ENCODE measurements around the gene BTBD16. TPM values are rescaled to one million over a fixed set of nuclear protein-coding genes. Genes with fewer than 3 reads are reported as not detected.

Gene BTBD16
- total RNA-seq, 4 donors from 2014 or later: not detected

GRCh38 chr10:122374237-122374858 lies 103.3 kb downstream of the BTBD16 start, which contains the start of gene PLEKHA1:
Gene PLEKHA1 (plus strand): TSS chr10:122374708. CDS start chr10:122393201, 18,493 bp downstream.
- TF ChIP-seq POLR2A (IDR thresholded peaks at IDR 0.05) (peak in 3 of 4 donors; percentile 81 to 95 (median 93)), CTCF (IDR thresholded peaks at IDR 0.05) (peak in 2 of 6 experiments; percentile 18 to 34)
- 11 to 14% methylated on average over 5 to 7 of the region's 71 CpGs for WGBS, 2 donors
- peak within 1 kb of the TSS; percentile 72 to 99 (median 90) for H3K4me3 ChIP-seq
- DNase-seq: peak; percentile 57
- no peaks in the 10 kb centered on the region for H3K27me3 ChIP-seq
- H3K36me3 ChIP-seq: peaks cover 0 to 7% (median 0%) of the 10 kb centered on the region in 3 donors
- peak within 1 kb of the TSS; percentile 91 to 100 (median 98) for H3K27ac ChIP-seq
- intact Hi-C loops (cut with DNase I): no loop called here
- peaks cover 9 to 76% (median 32%) of the 10 kb centered on the region in 3 donors for H3K4me1 ChIP-seq
- H3K9me3 ChIP-seq: no peaks in the 10 kb centered on the region

GRCh38 chr10:122374859-122375678 lies 104.0 kb downstream of the BTBD16 start:
- peak overlapping the region; percentile 72 to 99 (median 90) for H3K4me3 ChIP-seq
- H3K9me3 ChIP-seq: no peaks in the 10 kb centered on the region
- H3K36me3 ChIP-seq: peaks cover 0 to 10% (median 0%) of the 10 kb centered on the region in 3 donors
- no peaks in the 10 kb centered on the region for H3K27me3 ChIP-seq
- WGBS, 2 donors: 0% methylated on average over 2 to 4 of the region's 89 CpGs
- peaks cover 9 to 75% (median 32%) of the 10 kb centered on the region in 3 donors for H3K4me1 ChIP-seq
- intact Hi-C loops (cut with DNase I): no loop called here
- TF ChIP-seq POLR2A (IDR thresholded peaks at IDR 0.05): peak in 1 of 4 donors; percentile 4
- TF ChIP-seq CTCF (IDR thresholded peaks at IDR 0.05): no peak
- DNase-seq: no peak
- peak overlapping the region; percentile 91 to 100 (median 98) for H3K27ac ChIP-seq

- whole genome bisulfite sequencing, 2 donors: 2 to 4% methylated on average over 7 of the region's 7 CpGs
- TF ChIP-seq POLR2A (IDR thresholded peaks at IDR 0.05): no peak
- TF ChIP-seq CTCF (IDR thresholded peaks at IDR 0.05): no peak
- peak overlapping the region; percentile 91 to 100 (median 98) for H3K27ac ChIP-seq
- DNase-seq: no peak
- H3K27me3 ChIP-seq: no peaks in the 10 kb centered on the region
- H3K4me3 ChIP-seq: peak overlapping the region; percentile 72 to 99 (median 90)
- intact Hi-C loops (cut with DNase I): no loop called here
- H3K9me3 ChIP-seq: no peaks in the 10 kb centered on the region
- peaks cover 0 to 10% (median 0%) of the 10 kb centered on the region in 3 donors for H3K36me3 ChIP-seq
- peaks cover 9 to 68% (median 32%) of the 10 kb centered on the region in 3 donors for H3K4me1 ChIP-seq
Measured at GRCh38 chr10:122375679-122376160, 104.6 kb downstream of the BTBD16 start.

- Histone ChIP-seq H3K9me3 (no peaks in the 10 kb centered on the region), H3K4me1 (peaks cover 9 to 64% (median 32%) of the 10 kb centered on the region in 3 donors), H3K27me3 (no peaks in the 10 kb centered on the region), H3K4me3 (peak overlapping the region; percentile 72 to 99 (median 90)), H3K27ac (peak overlapping the region in 2 of 4 donors; percentile 91 to 97), H3K36me3 (peaks cover 0 to 10% (median 0%) of the 10 kb centered on the region in 3 donors)
- no peak for TF ChIP-seq CTCF (IDR thresholded peaks at IDR 0.05)
- TF ChIP-seq POLR2A (IDR thresholded peaks at IDR 0.05): no peak
- WGBS, 2 donors: 49 to 67% methylated on average over 11 of the region's 11 CpGs
- intact Hi-C loops (cut with DNase I): no loop called here
- no peak for DNase-seq
Measured at GRCh38 chr10:122376364-122376961, 105.4 kb downstream of the BTBD16 start.
